Measurements from ENCODE around the gene TCF4.

- TF ChIP-seq CTCF (conservative IDR thresholded peaks at IDR 0.05; ENCODE audit: low read depth in 2 of 2) (no peak), POLR2AphosphoS5 (IDR thresholded peaks at IDR 0.05; ENCODE audit: low read depth) (no peak), EZH2 (IDR thresholded peaks at IDR 0.05; ENCODE audit: low read depth, unreplicated experiment) (no peak), EZH2phosphoT487 (IDR thresholded peaks at IDR 0.05; ENCODE audit: unreplicated experiment) (no peak)
Observed at GRCh38 chr18:55418439-55418838, 169.6 kb downstream of the TCF4 start.

Measured in GM23338 (cell line).